K562 (cell line): ENCODE measurements around the gene FBXO9. TPM values are rescaled to one million over a fixed set of nuclear protein-coding genes. Genes with fewer than 3 reads are reported as not detected.

Experiments used
- ATAC-seq: fragments of 200-7000 bp; cut with Tn5 transposase; 3 replicates; pipeline ENCODE4 v1.9.1; 2020; ENCODE audit warnings: moderate library complexity
- BruUV-seq: library from RNA; stranded (reverse); fragments of 400-500 nt; replicated peaks from 2 replicates; lab custom pipeline; 2021; lab: Mats Ljungman, UMichigan
- CTCF ChIA-PET: fragments of 300-600 bp; formaldehyde crosslinking; extraction: SDS; loops from one replicate; lab custom pipeline; 2021; ENCODE audit warnings: low intra/inter-chr PET ratio; lab: Yijun Ruan, JAX
- POLR2A ChIA-PET: fragments of 300-600, 350-650 bp; sonication (Branson Sonifier 250); formaldehyde crosslinking; extraction: SDS; loops from one replicate; lab custom pipeline; 2021; ENCODE audit warnings: antibody characterized with exemption, inconsistent platforms; lab: Yijun Ruan, JAX
- DNase-seq, 4 experiments: peaks; one replicate each; pipeline versions ENCODE4 v3.0.0 to v3.0.0-alpha.2; 2011 to 2018; ENCODE audit warnings: low spot score in 3 of 4, mixed read lengths in 3 of 4; ENCODE audit errors: extremely low read depth in 1 of 4
- FAIRE-seq: peaks from 2 replicates; lab custom pipeline; 2011; peaks lifted over from hg19 to GRCh38; lab: Jason Lieb, UNC
- H2AFZ ChIP-seq: 2 replicates; pipeline ENCODE4 v1.6.0; 2011; ENCODE audit warnings: low read depth, low read length, control low read depth, inconsistent platforms
- H3K27ac ChIP-seq: fragments of 200-600 bp; 3 replicates; pipeline ENCODE4 v1.8.0; 2011; ENCODE audit warnings: low read depth, mild to moderate bottlenecking, control low read depth, inconsistent platforms, low read length, moderate library complexity, mixed read lengths; ENCODE audit errors: extremely low read depth
- H3K27me3 ChIP-seq, 2 experiments: fragments of 300-600 bp in 1 of 2; 2 replicates in 1 of 2; 3 replicates in 1 of 2; pipeline versions ENCODE4 v1.6.0 to v1.8.0; 2011; ENCODE audit warnings: inconsistent platforms in 2 of 2, low read length in 2 of 2, mild to moderate bottlenecking in 1 of 2, mixed read lengths in 1 of 2, moderate library complexity in 1 of 2; ENCODE audit not compliant: control insufficient read depth in 2 of 2, insufficient read depth in 2 of 2
- H3K36me3 ChIP-seq: fragments of 300-600 bp; 3 replicates; pipeline ENCODE4 v1.8.0; 2011; ENCODE audit warnings: mild to moderate bottlenecking, low read length, inconsistent platforms; ENCODE audit not compliant: control insufficient read depth, insufficient read depth
- H3K4me1 ChIP-seq, 2 experiments: fragments of 200-600 bp in 1 of 2; replicated peaks in 1 of 2; 2 replicates in 1 of 2; 3 replicates in 1 of 2; pipeline versions ENCODE4 v1.5.1 to v1.8.0; 2011; ENCODE audit warnings: inconsistent platforms in 2 of 2, low read length in 2 of 2, mild to moderate bottlenecking in 1 of 2, mixed read lengths in 1 of 2, moderate library complexity in 1 of 2; ENCODE audit not compliant: control insufficient read depth in 2 of 2, insufficient read depth in 2 of 2
- H3K4me2 ChIP-seq: 2 replicates; pipeline ENCODE4 v1.6.1; 2011; ENCODE audit warnings: low read length, control low read depth, inconsistent platforms, mixed read lengths; ENCODE audit not compliant: insufficient read depth
- H3K4me3 ChIP-seq: fragments of 200-600 bp; sonication (generic), shearing (Covaris generic); 2 replicates; pipeline ENCODE4 v1.5.1; 2016; ENCODE audit warnings: control low read depth, inconsistent platforms
- H3K79me2 ChIP-seq: fragments of 200-600 bp; 3 replicates; pipeline ENCODE4 v1.8.0; 2011; ENCODE audit warnings: low read length, inconsistent platforms; ENCODE audit not compliant: control insufficient read depth, insufficient read depth
- H3K9ac ChIP-seq, 2 experiments: 2 replicates each; pipeline versions ENCODE4 v1.6.0 to v1.6.1; 2011; ENCODE audit warnings: low read depth in 2 of 2, low read length in 2 of 2, control low read depth in 1 of 2, inconsistent platforms in 1 of 2, mild to moderate bottlenecking in 1 of 2, mixed read lengths in 1 of 2; ENCODE audit not compliant: insufficient read depth in 1 of 2
- H3K9me1 ChIP-seq: one replicate; pipeline ENCODE4 v1.6.0; 2011; ENCODE audit warnings: inconsistent platforms, mild to moderate bottlenecking, low read length, moderate library complexity; ENCODE audit not compliant: control insufficient read depth, insufficient read depth
- H3K9me3 ChIP-seq: replicated peaks from 2 replicates; pipeline ENCODE4 v1.5.1; 2011; ENCODE audit warnings: low read depth, low read length, inconsistent platforms; ENCODE audit not compliant: control insufficient read depth, insufficient read depth
- H4K20me1 ChIP-seq: replicated peaks from 2 replicates; pipeline ENCODE4 v1.6.1; 2011; ENCODE audit warnings: low read length, inconsistent platforms, mixed read lengths; ENCODE audit not compliant: control insufficient read depth, insufficient read depth
- ARID1B ChIP-seq: fragments of 450-650 bp; IDR thresholded peaks from 2 replicates; pipeline ENCODE4 v1.6.1; 2016; ENCODE audit warnings: antibody characterized with exemption, mild to moderate bottlenecking, inconsistent platforms
- HLTF ChIP-seq: fragments of 450-650 bp; IDR thresholded peaks from 2 replicates; pipeline ENCODE4 v1.6.1; 2016
- HMG20A ChIP-seq: fragments of 450-650 bp; formaldehyde crosslinking; conservative IDR thresholded peaks from 2 replicates; pipeline ENCODE4 v1.4.0; 2020; ENCODE audit warnings: mild to moderate bottlenecking, mixed read lengths
- HNRNPH1 ChIP-seq: fragments of 200-400 bp; formaldehyde crosslinking; optimal IDR thresholded peaks from 2 replicates; pipeline ENCODE3; 2017; ENCODE audit warnings: low read depth, mild to moderate bottlenecking, low read length, moderate library complexity
- MCM3 ChIP-seq: fragments of 450-650 bp; IDR thresholded peaks from 2 replicates; pipeline ENCODE4 v1.6.1; 2016
- NR0B1 ChIP-seq: fragments of 450-650 bp; IDR thresholded peaks from one replicate; pipeline ENCODE4 v1.6.1; 2018; ENCODE audit warnings: mild to moderate bottlenecking, moderate library complexity; ENCODE audit not compliant: partially characterized antibody
- SRSF9 ChIP-seq: fragments of 200-400 bp; formaldehyde crosslinking; IDR thresholded peaks from 2 replicates; pipeline ENCODE4 v1.6.1; 2017; ENCODE audit warnings: low read depth, low read length, borderline replicate concordance
- TAL1 ChIP-seq: fragments of 450-650 bp; IDR thresholded peaks from 2 replicates; pipeline ENCODE4 v1.6.1; 2016; ENCODE audit warnings: mild to moderate bottlenecking
- THRA ChIP-seq: fragments of 450-650 bp; IDR thresholded peaks from 2 replicates; pipeline ENCODE4 v1.6.1; 2017; ENCODE audit warnings: mild to moderate bottlenecking, moderate library complexity
- ZHX1 ChIP-seq: fragments of 150-350 bp; conservative IDR thresholded peaks from 2 replicates; pipeline ENCODE4 v1.6.1; 2014; ENCODE audit warnings: low read length
- WGBS: fragments of 100-300 bp; shearing (Covaris generic); methylation state at CpG from one replicate; pipeline ENCODE4 v1.1.6; 2016; ENCODE audit warnings: low coverage, mixed read lengths; ENCODE audit not compliant: insufficient coverage; ENCODE audit errors: missing lambda C conversion rate; 5-methylcytosine and 5-hydroxymethylcytosine counted together
- in situ Hi-C: fragments of 300-500 bp; cut with MboI; formaldehyde crosslinking; loops from 4 replicates; pipeline ENCODE4 v1.15.0; 2018; ENCODE audit warnings: inconsistent platforms, mixed read lengths
- intact Hi-C: fragments of 100-400 bp; cut with micrococcal nuclease; formaldehyde crosslinking; loops from 2 replicates; pipeline ENCODE4 v1.14.2; 2022
- polyA plus RNA-seq, 8 experiments: library from polyadenylated mRNA; depleted of rRNA in 4 of 8; stranded (reverse) in 5 of 8; unstranded in 3 of 8; fragments of >200 nt; fragmentation: Nextera tagmentation in 2 of 8; fragmentation: Illumina TruSeq in 1 of 8; extraction: Ambion mirVana in 2 of 8; extraction: Trizol in 1 of 8; gene quantifications; 2 replicates each; pipeline versions ENCODE4 v1.2.1 to v1.2.3, GENCODE V29; 2011 to 2014; ENCODE audit warnings: inconsistent platforms in 1 of 8, missing spikeins in 1 of 8
- total RNA-seq, 7 experiments: library from RNA; depleted of rRNA in 6 of 7; stranded (reverse); fragments of >200 nt in 6 of 7; fragmentation: Illumina TruSeq in 2 of 7; extraction: Trizol in 2 of 7; gene quantifications; 2 replicates each; pipeline versions ENCODE4 v1.2.1 to v1.2.3, GENCODE V29; 2011 to 2021; ENCODE audit warnings: low replicate concordance in 1 of 7

The FBXO9 gene
- total and polyA plus RNA-seq, 9 of the 15 experiments (the other 6 are each of a cell fraction or from before 2014, with no cell fraction given) = 10.1 to 85.3 (median 51.4) TPM

- POLR2A ChIA-PET = interaction anchor here (0.6 kb wide), 1 partner anchor 172 kb away, joined by 5 read pairs; no protein-coding TSS in a partner anchor
Measured at GRCh38 chr6:53054532-53054931, 10.7 kb upstream of the FBXO9 start.

More at GRCh38 chr6:53054532-53054931, 10.7 kb upstream of the FBXO9 start:
- Histone ChIP-seq H3K27ac (no peak overlapping the region), H4K20me1 (no peaks in the 10 kb centered on the region), H3K9me1 (no peaks in the 10 kb centered on the region), H3K27me3 (no peaks in the 10 kb centered on the region), H2AFZ (no peak overlapping the region), H3K36me3 (no peaks in the 10 kb centered on the region), H3K9me3 (no peaks in the 10 kb centered on the region), H3K79me2 (no peaks in the 10 kb centered on the region), H3K9ac (no peak overlapping the region), H3K4me1 (peaks cover 0 to 14% of the 10 kb centered on the region in 2 experiments; a peak in 2 of 5 replicates), H3K4me2 (no peak overlapping the region), H3K4me3 (no peak overlapping the region)
- CTCF ChIA-PET = no interaction called here
- no peak for TF ChIP-seq ZHX1
- no peak for TF ChIP-seq TAL1
- no peak for TF ChIP-seq MCM3
- no peak for TF ChIP-seq HMG20A (CRISPR knock-in tag)
- no peak for TF ChIP-seq SRSF9
- TF ChIP-seq HNRNPH1 = no peak
- TF ChIP-seq THRA = no peak
- TF ChIP-seq ARID1B = no peak
- TF ChIP-seq HLTF = no peak
- TF ChIP-seq NR0B1 = no peak
- FAIRE-seq (peak; percentile 64), DNase-seq (no peak), ATAC-seq (peak; percentile 45; the same call in 2 of the 3 replicates)
- intact Hi-C loops = no loop called here
- BruUV-seq = no TSS peak
- in situ Hi-C loops = loop anchor here (10.0 kb wide), 1 partner anchor 330 kb away; no protein-coding TSS in a partner anchor
- WGBS = 74% methylated on average over 4 of the region's 4 CpGs
